ENCODE results near the gene ANTXRL.
A peak's percentile ranks its signal among the peaks of the same experiment; 100 is the strongest.
"Not testable (repeated sequence)": the region's sequence is repeated elsewhere in the genome, so short reads cannot be mapped to it uniquely, and the experiment has no call there.

The ANTXRL gene

DNA sequence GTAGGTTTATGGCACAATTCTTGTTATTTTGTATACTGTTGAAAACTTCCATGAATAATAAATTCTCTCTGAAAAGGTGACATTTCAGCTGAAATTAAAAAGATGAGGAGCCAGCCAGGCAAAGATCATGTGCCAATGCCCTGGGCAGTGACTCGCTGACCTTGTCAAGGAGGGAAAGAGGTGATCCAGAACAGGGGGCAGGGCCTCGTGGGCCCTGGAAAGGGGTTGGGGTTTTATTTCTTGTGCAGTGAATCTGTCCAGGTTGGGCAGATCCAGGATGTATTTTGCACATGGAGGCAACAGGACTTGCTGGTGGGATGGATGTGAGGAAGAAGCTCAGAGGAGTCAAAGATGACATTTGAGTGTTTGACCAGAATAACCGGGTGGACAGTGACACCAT lies 31.6 kb upstream of the ANTXRL start:
- DNase-seq: not testable (repeated sequence)

DNA sequence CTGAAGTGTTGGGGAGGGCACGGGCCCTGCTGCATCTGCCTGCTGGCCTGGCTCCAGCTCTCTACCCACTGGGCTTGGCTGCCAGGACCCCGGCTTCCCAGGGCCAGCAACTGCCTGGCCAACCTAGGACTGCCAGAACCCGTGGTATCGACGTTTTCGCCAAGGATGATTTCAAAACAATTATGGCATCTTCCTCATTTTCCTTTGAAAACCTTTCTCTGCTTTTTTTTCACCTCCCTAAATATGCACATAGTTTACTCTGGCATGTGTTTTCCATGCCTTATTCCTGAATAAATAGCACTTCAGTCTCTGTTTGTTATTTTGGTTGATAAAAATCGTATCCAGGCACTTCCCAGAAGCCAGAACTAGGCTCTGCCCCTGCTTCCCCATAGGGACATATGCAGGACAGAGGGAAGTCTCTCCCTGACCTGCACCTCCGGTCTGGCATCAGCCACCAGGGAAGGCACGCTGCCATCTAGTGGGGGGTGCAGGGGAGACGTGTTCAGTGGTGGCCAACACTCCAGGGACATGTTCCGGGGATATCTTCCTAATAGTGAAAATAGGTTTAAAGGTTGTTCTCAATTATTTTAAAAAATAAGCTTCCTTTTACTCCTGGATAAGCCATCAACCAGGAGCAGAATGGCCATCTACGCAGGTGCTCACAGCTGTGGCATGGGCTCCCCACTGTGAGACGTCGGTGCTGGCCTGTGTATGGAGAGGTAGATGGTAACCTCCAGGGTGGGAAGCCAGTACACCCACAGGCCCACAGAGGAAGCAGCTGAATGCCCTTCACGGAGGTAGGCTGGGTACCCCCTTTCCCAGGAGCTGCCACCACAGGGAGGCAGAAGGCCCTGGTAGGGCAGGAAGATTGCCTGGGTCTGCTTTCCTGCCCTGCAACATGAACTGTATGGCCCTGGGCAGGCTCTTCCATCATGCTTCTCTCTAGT lies 30.7 kb upstream of the ANTXRL start:
- DNase-seq: peak; percentile 43 to 46

GRCh38 chr10:46257099-46257498 lies 29.7 kb upstream of the ANTXRL start:
- no peak for DNase-seq

- not testable (repeated sequence) for DNase-seq
Measured at GRCh38 chr10:46262906-46263560, 23.8 kb upstream of the ANTXRL start.

DNA sequence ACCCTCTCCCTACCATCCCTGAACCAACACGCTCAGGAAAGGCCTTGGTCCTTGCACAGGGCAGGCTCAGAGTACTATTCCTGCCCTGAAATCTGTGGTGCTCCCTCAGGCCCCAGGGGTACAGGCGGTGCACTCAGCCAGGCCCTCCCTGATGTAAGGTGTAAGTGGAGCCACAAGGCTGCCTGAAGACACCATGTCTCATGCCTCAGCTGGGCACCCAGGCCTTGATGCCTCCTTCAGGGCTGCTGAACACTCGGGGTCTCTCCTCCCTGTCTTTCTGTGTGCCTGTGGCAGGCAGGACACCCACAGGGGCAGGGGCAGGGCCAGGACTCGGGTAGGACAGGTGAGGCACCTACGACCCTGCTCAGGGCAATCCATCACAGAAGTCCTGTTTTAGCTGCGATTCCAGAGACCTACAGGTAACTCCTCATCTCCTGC lies 22.9 kb upstream of the ANTXRL start:
- no peak for DNase-seq

DNA sequence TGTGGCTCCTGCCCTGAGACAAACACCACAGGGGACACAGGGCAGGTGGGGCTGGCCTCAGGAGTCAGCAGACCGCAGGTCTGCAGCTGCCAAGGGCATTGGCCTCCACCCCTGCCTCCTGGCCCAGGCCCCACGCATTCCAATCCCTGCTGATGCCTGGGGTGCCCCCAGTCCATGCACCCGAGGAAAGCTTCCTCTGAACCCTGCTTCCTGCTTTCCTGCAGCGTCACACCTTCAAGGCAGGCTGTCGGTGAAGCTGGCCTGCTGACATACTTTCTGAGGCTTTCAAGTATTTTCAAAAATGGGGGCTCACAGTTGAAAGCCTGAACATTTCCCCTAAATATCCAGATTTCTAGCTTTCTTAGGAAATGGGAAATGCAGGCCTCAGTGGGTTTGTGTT lies 22.5 kb upstream of the ANTXRL start:
- no peak for DNase-seq

GRCh38 chr10:46264737-46265368 lies 21.9 kb upstream of the ANTXRL start:
- DNase-seq: no peak

- DNase-seq: not testable (repeated sequence)
Measured at GRCh38 chr10:46265566-46266305, 21.1 kb upstream of the ANTXRL start.

- no peak for DNase-seq
Measured at GRCh38 chr10:46266306-46266985, 20.4 kb upstream of the ANTXRL start.

- no peak for DNase-seq
Measured at GRCh38 chr10:46267132-46267985, 19.4 kb upstream of the ANTXRL start.

GRCh38 chr10:46268076-46268881 lies 18.5 kb upstream of the ANTXRL start:
- DNase-seq: peak in 1 of 2 donors; percentile 61

GRCh38 chr10:46269554-46270053 lies 17.2 kb upstream of the ANTXRL start:
- peak in 1 of 2 donors; percentile 60 for DNase-seq

DNA sequence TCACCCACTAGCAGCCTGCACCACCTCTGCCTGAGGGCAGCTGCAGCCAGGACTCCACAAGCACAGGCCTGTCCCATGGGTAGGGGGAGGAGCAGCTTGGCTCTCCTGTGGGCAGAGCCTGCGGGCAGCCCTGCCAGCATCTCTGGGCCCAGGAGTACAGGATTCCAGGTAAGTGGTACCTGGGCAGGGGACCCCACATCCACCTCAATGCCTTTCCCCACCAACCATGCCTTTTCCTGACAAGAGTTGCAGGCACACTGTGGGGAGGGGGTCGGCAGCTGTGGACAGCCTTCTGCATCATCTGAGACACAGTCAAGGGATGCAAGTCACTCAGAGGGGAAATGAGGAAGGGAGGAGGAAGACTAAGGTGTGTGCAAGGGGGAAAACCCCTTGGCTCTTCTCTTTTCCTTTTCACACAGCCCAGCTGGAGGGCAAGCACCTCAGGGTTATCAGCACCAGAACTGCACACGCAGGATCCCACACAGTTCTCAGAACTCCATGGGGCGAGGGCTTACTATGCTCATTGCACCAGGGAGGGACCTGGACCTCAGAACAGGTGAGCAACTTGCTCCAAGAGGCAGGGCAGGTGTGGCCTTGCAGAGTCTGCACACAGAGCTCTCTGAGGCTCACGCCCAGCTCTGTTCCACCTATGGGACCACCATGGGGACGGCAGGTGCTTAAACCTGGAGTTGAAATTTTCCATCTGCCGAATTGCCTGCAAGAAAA lies 16.5 kb upstream of the ANTXRL start:
- no peak for DNase-seq

- not testable (repeated sequence) for DNase-seq
Measured at GRCh38 chr10:46270963-46271530, 15.8 kb upstream of the ANTXRL start.

- not testable (repeated sequence) for DNase-seq
Measured at GRCh38 chr10:46271795-46272499, 14.8 kb upstream of the ANTXRL start.

DNA sequence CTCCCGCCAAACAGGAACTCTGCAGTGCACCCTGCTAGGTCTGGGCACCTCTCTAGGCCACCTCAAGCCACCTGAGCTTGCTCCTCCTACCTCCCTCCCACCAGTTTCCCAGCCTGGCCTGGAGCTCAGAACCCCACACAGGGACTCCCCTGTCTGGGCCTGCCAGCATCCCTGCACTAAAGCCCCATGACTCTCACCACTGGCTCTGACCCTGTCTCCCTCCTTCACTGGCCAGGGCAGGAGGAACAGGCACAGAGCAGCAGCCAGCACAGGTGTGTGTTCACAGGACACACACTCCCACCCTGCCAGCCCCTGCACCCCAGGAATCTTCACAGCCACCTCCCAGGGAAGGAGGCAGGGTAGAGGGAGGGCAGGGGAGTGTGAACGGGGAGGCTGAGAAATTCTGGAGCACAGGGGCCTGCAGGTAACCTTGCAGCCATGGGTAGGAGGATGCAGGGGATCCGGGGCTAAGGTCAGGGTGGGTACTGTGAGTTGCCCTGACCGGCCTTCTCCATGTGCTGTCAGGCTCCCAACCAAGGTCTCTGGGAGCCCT lies 13.9 kb upstream of the ANTXRL start:
- no peak for DNase-seq

GRCh38 chr10:46273506-46274477 lies 13.0 kb upstream of the ANTXRL start:
- DNase-seq: no peak

Measured in CD4-positive, alpha-beta T cell treated with Interleukin-4 for 1 hour (primary cell).